HEK293 (cell line): ENCODE results near the gene MAU2.

ENCODE experiments used
- CTCF ChIA-PET: fragments of 350-600 bp; formaldehyde crosslinking; extraction: SDS; loops from one replicate; lab custom pipeline; 2021; ENCODE audit warnings: antibody characterized with exemption; lab: Yijun Ruan, JAX
- POLR2A ChIA-PET: fragments of 300-600 bp; formaldehyde crosslinking; extraction: SDS; loops from one replicate; lab custom pipeline; 2020; ENCODE audit warnings: antibody characterized with exemption, inconsistent platforms; lab: Yijun Ruan, JAX
- H3K27ac ChIP-seq: fragments of 200-500 bp; sonication (Bioruptor generic); 2 replicates; pipeline ENCODE4 v1.5.1; 2014; ENCODE audit warnings: low read depth, low read length, control low read depth, inconsistent platforms; ENCODE audit errors: extremely low read depth
- H3K36me3 ChIP-seq, 2 experiments: fragments of 200-500 bp in 1 of 2; sonication (Bioruptor generic) in 1 of 2; 1 replicate in 1 of 2; 2 replicates in 1 of 2; pipeline ENCODE4 v1.5.1; 2014 to 2017; ENCODE audit warnings: inconsistent platforms in 2 of 2, low read length in 2 of 2; ENCODE audit not compliant: control insufficient read depth in 2 of 2, insufficient read depth in 1 of 2
- H3K4me1 ChIP-seq: fragments of 200-500 bp; sonication (Bioruptor generic); 2 replicates; pipeline ENCODE4 v1.5.1; 2014; ENCODE audit warnings: mild to moderate bottlenecking, low read length, inconsistent platforms; ENCODE audit not compliant: control insufficient read depth, insufficient read depth
- H3K4me3 ChIP-seq: 2 replicates; pipeline ENCODE4 v1.5.1; 2011; ENCODE audit warnings: low read depth, mild to moderate bottlenecking, control low read depth, low read length, moderate library complexity
- H3K9me3 ChIP-seq: fragments of 200-500 bp; sonication (Bioruptor generic); 2 replicates; pipeline ENCODE4 v1.5.1; 2014; ENCODE audit warnings: low read depth, low read length, inconsistent platforms; ENCODE audit not compliant: control insufficient read depth, insufficient read depth
- KLF16 ChIP-seq: fragments of 450-650 bp; formaldehyde crosslinking; IDR thresholded peaks from 2 replicates; pipeline ENCODE4 v1.5.1; 2017; ENCODE audit warnings: missing biosample characterization, missing genetic modification characterization
- MEIS1 ChIP-seq: sonication (generic); formaldehyde crosslinking; IDR thresholded peaks from 2 replicates; pipeline ENCODE4 v1.8.1; 2022; ENCODE audit warnings: missing genetic modification reagents, mild to moderate bottlenecking, borderline replicate concordance
- MYNN ChIP-seq: fragments of 450-650 bp; formaldehyde crosslinking; IDR thresholded peaks from 2 replicates; pipeline ENCODE4 v1.5.1; 2016; ENCODE audit warnings: missing biosample characterization, missing genetic modification characterization, borderline replicate concordance
- PATZ1 ChIP-seq: fragments of 450-650 bp; formaldehyde crosslinking; IDR thresholded peaks from 2 replicates; pipeline ENCODE4 v1.5.1; 2016; ENCODE audit warnings: missing biosample characterization, missing genetic modification characterization
- SCRT1 ChIP-seq: fragments of 450-650 bp; formaldehyde crosslinking; IDR thresholded peaks from 2 replicates; pipeline ENCODE4 v1.5.1; 2016; ENCODE audit warnings: missing biosample characterization, missing genetic modification characterization, borderline replicate concordance
- YY1 ChIP-seq: fragments of 450-650 bp; formaldehyde crosslinking; IDR thresholded peaks from 2 replicates; pipeline ENCODE4 v1.5.1; 2018; ENCODE audit warnings: missing biosample characterization, missing genetic modification characterization
- ZBTB11 ChIP-seq: fragments of 450-650 bp; formaldehyde crosslinking; conservative IDR thresholded peaks from 2 replicates; pipeline ENCODE4 v1.5.1; 2016; ENCODE audit warnings: low read depth, missing biosample characterization, missing genetic modification characterization
- ZBTB48 ChIP-seq: fragments of 450-650 bp; formaldehyde crosslinking; IDR thresholded peaks from 2 replicates; pipeline ENCODE4 v1.5.1; 2016; ENCODE audit warnings: missing biosample characterization, missing genetic modification characterization
- ZEB2 ChIP-seq: fragments of 450-650 bp; formaldehyde crosslinking; IDR thresholded peaks from 2 replicates; pipeline ENCODE4 v1.5.1; 2016; ENCODE audit warnings: missing biosample characterization, missing genetic modification characterization
- ZNF133 ChIP-seq: fragments of 450-650 bp; formaldehyde crosslinking; IDR thresholded peaks from 2 replicates; pipeline ENCODE4 v1.5.1; 2016; ENCODE audit warnings: missing biosample characterization, missing genetic modification characterization
- ZNF155 ChIP-seq: fragments of 450-650 bp; formaldehyde crosslinking; IDR thresholded peaks from 2 replicates; pipeline ENCODE4 v1.5.1; 2016; ENCODE audit warnings: missing biosample characterization, missing genetic modification characterization
- ZNF239 ChIP-seq: fragments of 450-650 bp; formaldehyde crosslinking; IDR thresholded peaks from 2 replicates; pipeline ENCODE4 v1.5.1; 2016; ENCODE audit warnings: missing biosample characterization, missing genetic modification characterization
- ZNF416 ChIP-seq: fragments of 450-650 bp; formaldehyde crosslinking; IDR thresholded peaks from 2 replicates; pipeline ENCODE4 v1.5.1; 2016; ENCODE audit warnings: missing biosample characterization, missing genetic modification characterization
- ZNF560 ChIP-seq: fragments of 450-650 bp; formaldehyde crosslinking; IDR thresholded peaks from 2 replicates; pipeline ENCODE4 v1.5.1; 2017; ENCODE audit warnings: missing biosample characterization, missing genetic modification characterization, borderline replicate concordance
- ZNF664 ChIP-seq: fragments of 450-650 bp; formaldehyde crosslinking; IDR thresholded peaks from 2 replicates; pipeline ENCODE4 v1.5.1; 2016; ENCODE audit warnings: missing biosample characterization, missing genetic modification characterization
- ZSCAN23 ChIP-seq: fragments of 450-650 bp; formaldehyde crosslinking; IDR thresholded peaks from 2 replicates; pipeline ENCODE4 v1.5.1; 2016; ENCODE audit warnings: missing biosample characterization, missing genetic modification characterization
- TF ChIP-seq, protein P1 (sequence below): fragments of 450-650 bp; formaldehyde crosslinking; IDR thresholded peaks from 2 replicates; pipeline ENCODE4 v1.5.1; 2016; ENCODE audit warnings: missing biosample characterization, missing genetic modification characterization, borderline replicate concordance
- TF ChIP-seq, protein P2 (sequence below): fragments of 450-650 bp; formaldehyde crosslinking; IDR thresholded peaks from 2 replicates; pipeline ENCODE4 v1.5.1; 2016; ENCODE audit warnings: missing biosample characterization, missing genetic modification characterization
- TF ChIP-seq, protein P3 (sequence below): fragments of 450-650 bp; formaldehyde crosslinking; IDR thresholded peaks from 2 replicates; pipeline ENCODE4 v1.5.1; 2016; ENCODE audit warnings: missing biosample characterization, missing genetic modification characterization

Gene MAU2

DNA sequence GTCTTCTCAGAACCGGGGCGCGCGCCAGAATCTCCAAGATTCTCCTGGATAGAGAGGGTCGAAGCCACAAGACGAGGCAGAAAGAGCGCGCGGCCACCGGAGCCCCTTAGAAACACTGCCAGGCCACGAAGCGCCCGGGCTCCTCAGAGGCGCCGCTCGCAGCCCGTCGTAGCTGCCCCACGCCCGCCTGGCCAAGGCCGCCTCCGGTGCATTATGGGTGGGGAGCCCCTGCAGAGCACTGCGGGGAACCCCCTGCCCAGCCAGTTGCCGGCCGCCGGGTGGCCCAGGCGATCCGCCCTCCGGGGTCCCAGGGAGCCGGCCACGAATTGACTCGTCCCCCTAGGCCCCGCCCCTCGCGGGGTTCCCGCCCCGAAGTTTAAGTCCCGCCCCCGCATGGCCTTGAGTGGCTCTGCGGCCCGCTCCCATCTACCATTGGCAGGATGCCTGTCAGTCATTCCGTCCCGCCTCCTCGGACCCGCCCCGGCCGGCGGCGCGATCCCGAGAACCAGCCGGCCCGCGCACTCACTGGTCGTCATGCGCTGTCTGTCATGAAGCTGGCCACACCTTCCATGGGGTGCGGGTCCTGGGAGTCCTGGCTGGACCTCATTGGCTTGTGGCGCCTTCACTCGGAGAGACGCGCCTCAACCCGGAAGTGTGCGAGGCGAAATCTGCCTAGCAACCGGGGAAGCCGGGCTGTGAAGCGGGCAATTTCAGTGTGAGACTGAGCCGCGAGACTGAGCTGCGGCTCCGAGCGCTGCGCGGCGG, 64.7 kb downstream of the MAU2 start (continued):
- TF ChIP-seq PATZ1 (tag by site-specific recombination): peak; percentile 58; the same call in 1 of the 2 replicates
- TF ChIP-seq ZEB2 (tag by site-specific recombination): 0 out of 2 replicates have a peak, but pooled peaks have one; percentile 44
- TF ChIP-seq ZNF416 (tag by site-specific recombination): no peak
- TF ChIP-seq, protein P1, sequence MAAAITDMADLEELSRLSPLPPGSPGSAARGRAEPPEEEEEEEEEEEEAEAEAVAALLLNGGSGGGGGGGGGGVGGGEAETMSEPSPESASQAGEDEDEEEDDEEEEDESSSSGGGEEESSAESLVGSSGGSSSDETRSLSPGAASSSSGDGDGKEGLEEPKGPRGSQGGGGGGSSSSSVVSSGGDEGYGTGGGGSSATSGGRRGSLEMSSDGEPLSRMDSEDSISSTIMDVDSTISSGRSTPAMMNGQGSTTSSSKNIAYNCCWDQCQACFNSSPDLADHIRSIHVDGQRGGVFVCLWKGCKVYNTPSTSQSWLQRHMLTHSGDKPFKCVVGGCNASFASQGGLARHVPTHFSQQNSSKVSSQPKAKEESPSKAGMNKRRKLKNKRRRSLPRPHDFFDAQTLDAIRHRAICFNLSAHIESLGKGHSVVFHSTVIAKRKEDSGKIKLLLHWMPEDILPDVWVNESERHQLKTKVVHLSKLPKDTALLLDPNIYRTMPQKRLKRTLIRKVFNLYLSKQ (tag by site-specific recombination): no peak
- no peak for TF ChIP-seq ZNF239 (tag by site-specific recombination)
- TF ChIP-seq, protein P2, sequence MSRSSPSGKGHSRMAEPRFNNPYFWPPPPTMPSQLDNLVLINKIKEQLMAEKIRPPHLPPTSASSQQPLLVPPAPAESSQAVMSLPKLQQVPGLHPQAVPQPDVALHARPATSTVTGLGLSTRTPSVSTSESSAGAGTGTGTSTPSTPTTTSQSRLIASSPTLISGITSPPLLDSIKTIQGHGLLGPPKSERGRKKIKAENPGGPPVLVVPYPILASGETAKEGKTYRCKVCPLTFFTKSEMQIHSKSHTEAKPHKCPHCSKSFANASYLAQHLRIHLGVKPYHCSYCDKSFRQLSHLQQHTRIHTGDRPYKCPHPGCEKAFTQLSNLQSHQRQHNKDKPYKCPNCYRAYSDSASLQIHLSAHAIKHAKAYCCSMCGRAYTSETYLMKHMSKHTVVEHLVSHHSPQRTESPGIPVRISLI (tag by site-specific recombination): no peak
- TF ChIP-seq ZNF664 (tag by site-specific recombination): no peak
- TF ChIP-seq ZNF560: 0 out of 2 replicates have a peak, but pooled peaks have one; percentile 11
- TF ChIP-seq ZBTB11 (tag by site-specific recombination): no peak

DNA sequence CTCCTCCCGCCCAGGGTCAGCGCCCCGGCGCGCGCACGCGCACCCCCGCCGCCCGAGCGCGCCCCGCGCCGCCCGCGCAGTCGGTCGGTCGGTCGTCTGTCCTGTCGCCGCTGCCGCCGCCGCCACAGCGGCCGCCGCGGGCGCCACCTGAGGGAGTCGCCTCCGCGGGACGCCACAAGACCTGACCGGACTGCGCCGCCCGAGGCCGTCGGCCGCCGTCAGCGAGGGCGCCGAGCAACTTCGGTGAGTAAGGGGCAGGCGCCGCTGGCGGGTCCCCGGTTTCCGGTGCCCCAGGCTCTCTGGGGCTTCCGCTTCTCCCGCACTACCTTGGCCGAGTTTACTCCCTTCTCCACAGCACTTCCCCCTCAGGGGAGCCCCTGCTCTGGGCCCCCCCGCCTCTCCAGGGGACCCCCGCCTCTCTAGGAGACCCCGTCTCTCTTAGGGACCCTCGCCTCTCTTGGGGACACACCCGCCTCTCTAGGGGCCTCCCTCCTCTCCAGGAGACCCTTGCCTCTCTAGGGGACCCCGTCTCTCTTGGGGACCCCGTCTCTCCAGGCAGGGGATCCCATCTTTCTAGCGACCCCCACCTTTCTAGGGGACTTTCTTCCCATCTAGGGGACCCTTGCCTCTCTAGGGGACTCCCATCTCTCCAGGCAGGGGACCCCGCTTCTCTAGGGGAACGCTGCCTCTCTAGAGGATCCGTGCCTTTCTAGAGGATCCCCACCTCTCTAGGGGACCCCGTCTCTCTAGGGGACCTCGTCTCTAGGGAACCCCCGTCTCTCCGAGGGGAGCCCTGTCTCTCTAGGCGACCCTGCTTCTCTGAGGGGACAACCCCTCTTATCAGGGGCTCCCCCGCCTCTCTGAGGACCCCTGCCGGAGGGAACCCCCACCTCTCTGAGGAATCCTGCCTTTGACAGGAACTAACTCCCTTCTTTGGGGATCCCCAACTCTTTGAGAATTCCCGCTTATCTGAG, 65.6 kb downstream of the MAU2 start:
- Histone ChIP-seq H3K9me3 (no peaks in the 10 kb centered on the region), H3K36me3 (peaks cover 0 to 3% of the 10 kb centered on the region in 2 experiments; a peak in 1 of 3 replicates), H3K4me1 (peaks cover 5% of the 10 kb centered on the region), H3K4me3 (peak overlapping the region; percentile 89), H3K27ac (peak overlapping the region; percentile 90)
- ChIA-PET POLR2A (interaction anchor here (0.6 to 1.6 kb wide), 13 partner anchors 10 to 390 kb away, joined by 3 to 31 read pairs (median 5); partner anchors contain the start of genes BORCS8, GATAD2A and RFXANK), CTCF (interaction anchor here (1.3 kb wide), 1 partner anchor 76 kb away, joined by 3 read pairs; no protein-coding TSS in a partner anchor)
- no peak for TF ChIP-seq MYNN (tag by site-specific recombination)
- TF ChIP-seq SCRT1 (tag by site-specific recombination): no peak
- TF ChIP-seq KLF16 (tag by site-specific recombination): no peak
- TF ChIP-seq ZNF155: no peak
- TF ChIP-seq YY1 (tag by site-specific recombination): no peak
- TF ChIP-seq, protein P3, sequence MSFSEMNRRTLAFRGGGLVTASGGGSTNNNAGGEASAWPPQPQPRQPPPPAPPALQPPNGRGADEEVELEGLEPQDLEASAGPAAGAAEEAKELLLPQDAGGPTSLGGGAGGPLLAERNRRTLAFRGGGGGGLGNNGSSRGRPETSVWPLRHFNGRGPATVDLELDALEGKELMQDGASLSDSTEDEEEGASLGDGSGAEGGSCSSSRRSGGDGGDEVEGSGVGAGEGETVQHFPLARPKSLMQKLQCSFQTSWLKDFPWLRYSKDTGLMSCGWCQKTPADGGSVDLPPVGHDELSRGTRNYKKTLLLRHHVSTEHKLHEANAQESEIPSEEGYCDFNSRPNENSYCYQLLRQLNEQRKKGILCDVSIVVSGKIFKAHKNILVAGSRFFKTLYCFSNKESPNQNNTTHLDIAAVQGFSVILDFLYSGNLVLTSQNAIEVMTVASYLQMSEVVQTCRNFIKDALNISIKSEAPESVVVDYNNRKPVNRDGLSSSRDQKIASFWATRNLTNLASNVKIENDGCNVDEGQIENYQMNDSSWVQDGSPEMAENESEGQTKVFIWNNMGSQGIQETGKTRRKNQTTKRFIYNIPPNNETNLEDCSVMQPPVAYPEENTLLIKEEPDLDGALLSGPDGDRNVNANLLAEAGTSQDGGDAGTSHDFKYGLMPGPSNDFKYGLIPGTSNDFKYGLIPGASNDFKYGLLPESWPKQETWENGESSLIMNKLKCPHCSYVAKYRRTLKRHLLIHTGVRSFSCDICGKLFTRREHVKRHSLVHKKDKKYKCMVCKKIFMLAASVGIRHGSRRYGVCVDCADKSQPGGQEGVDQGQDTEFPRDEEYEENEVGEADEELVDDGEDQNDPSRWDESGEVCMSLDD (tag by site-specific recombination): peak; percentile 93
- TF ChIP-seq PATZ1 (tag by site-specific recombination): no peak
- no peak for TF ChIP-seq MEIS1 (CRISPR knock-in tag)
- TF ChIP-seq ZSCAN23 (tag by site-specific recombination): no peak
- peak; percentile 55; the same call in 1 of the 2 replicates for TF ChIP-seq ZBTB48 (tag by site-specific recombination)
- TF ChIP-seq ZNF133 (tag by site-specific recombination): no peak
